MM.1S (cell line): Measurements from ENCODE around the gene SNX18.
"Not testable (repeated sequence)": the region's sequence is repeated elsewhere in the genome, so short reads cannot be mapped to it uniquely, and the experiment has no call there.

ENCODE experiments used
- DNase-seq: peaks from one replicate; pipeline ENCODE4 v3.0.0-alpha.2; 2015
- H2AFZ ChIP-seq: fragments of 300-600 bp; sonication (generic); 2 replicates; pipeline ENCODE4 v1.6.0; 2016; ENCODE audit warnings: antibody characterized with exemption, low read length
- H3F3A ChIP-seq: fragments of 300-600 bp; sonication (generic); 2 replicates; pipeline ENCODE4 v1.6.1; 2016; ENCODE audit warnings: mild to moderate bottlenecking, antibody characterized with exemption, low read length, moderate library complexity, mixed read lengths; ENCODE audit not compliant: insufficient read depth
- H3K27ac ChIP-seq: fragments of 300-600 bp; sonication (generic); 2 replicates; pipeline ENCODE4 v1.5.1; 2016; ENCODE audit warnings: mild to moderate bottlenecking, low read length
- H3K27me3 ChIP-seq: fragments of 300-600 bp; sonication (generic); replicated peaks from 2 replicates; pipeline ENCODE4 v1.6.0; 2016; ENCODE audit warnings: low read length; ENCODE audit not compliant: insufficient read depth
- H3K36me3 ChIP-seq: fragments of 300-600 bp; sonication (generic); replicated peaks from 2 replicates; pipeline ENCODE4 v1.6.1; 2016; ENCODE audit warnings: mild to moderate bottlenecking, low read length, mixed read lengths; ENCODE audit not compliant: insufficient read depth
- H3K4me1 ChIP-seq: fragments of 300-600 bp; sonication (generic); 2 replicates; pipeline ENCODE4 v1.6.1; 2016; ENCODE audit warnings: low read length, mixed read lengths
- H3K4me2 ChIP-seq: fragments of 300-600 bp; sonication (generic); 2 replicates; pipeline ENCODE4 v1.6.0; 2016; ENCODE audit warnings: low read depth, low read length
- H3K4me3 ChIP-seq: fragments of 300-600 bp; sonication (generic); 2 replicates; pipeline ENCODE4 v1.5.1; 2016; ENCODE audit warnings: low read length, mixed read lengths
- H3K79me2 ChIP-seq: fragments of 300-600 bp; sonication (generic); 2 replicates; pipeline ENCODE4 v1.6.1; 2016; ENCODE audit warnings: mixed run types, low read length, mixed read lengths
- H3K9ac ChIP-seq: fragments of 300-600 bp; sonication (generic); 2 replicates; pipeline ENCODE4 v1.6.1; 2016; ENCODE audit warnings: low read length, mixed read lengths
- H3K9me2 ChIP-seq: fragments of 300-600 bp; sonication (generic); replicated peaks from 2 replicates; pipeline ENCODE4 v1.6.1; 2016; ENCODE audit warnings: mild to moderate bottlenecking, low read length, mixed read lengths; ENCODE audit not compliant: insufficient read depth
- H3K9me3 ChIP-seq: fragments of 300-600 bp; sonication (generic); replicated peaks from 2 replicates; pipeline ENCODE4 v1.6.1; 2016; ENCODE audit warnings: mild to moderate bottlenecking, low read length, mixed read lengths; ENCODE audit not compliant: insufficient read depth
- H4K20me1 ChIP-seq: fragments of 300-600 bp; sonication (generic); 2 replicates; pipeline ENCODE4 v1.6.1; 2016; ENCODE audit warnings: mild to moderate bottlenecking, low read length, moderate library complexity, mixed read lengths; ENCODE audit not compliant: insufficient read depth
- CTCF ChIP-seq: fragments of 300-600 bp; sonication (generic); IDR thresholded peaks from 2 replicates; pipeline ENCODE4 v1.5.1; 2016; ENCODE audit warnings: antibody characterized with exemption, low read length, mixed read lengths
- EZH2 ChIP-seq: fragments of 300-600 bp; sonication (generic); optimal IDR thresholded peaks from 2 replicates; pipeline ENCODE3; 2017; ENCODE audit warnings: low read depth, mild to moderate bottlenecking, antibody characterized with exemption, low read length, mixed read lengths
- EZH2phosphoT487 ChIP-seq: fragments of 300-600 bp; sonication (generic); IDR thresholded peaks from 2 replicates; pipeline ENCODE4 v1.6.1; 2018; ENCODE audit warnings: antibody characterized with exemption, low read length

Gene SNX18

GRCh38 chr5:54477941-54478478, 39.5 kb upstream of the SNX18 start:
- Histone ChIP-seq H3K9me3 (no peaks in the 10 kb centered on the region), H3K4me2 (no peak overlapping the region), H3K27me3 (no peaks in the 10 kb centered on the region), H3K9ac (no peak overlapping the region), H4K20me1 (no peaks in the 10 kb centered on the region), H3F3A (no peaks in the 10 kb centered on the region), H3K4me1 (no peaks in the 10 kb centered on the region), H3K4me3 (no peak overlapping the region), H3K9me2 (no peaks in the 10 kb centered on the region), H3K36me3 (no peaks in the 10 kb centered on the region), H3K79me2 (no peaks in the 10 kb centered on the region), H2AFZ (no peak overlapping the region), H3K27ac (no peak overlapping the region)
- DNase-seq, result no peak
- TF ChIP-seq CTCF (no peak), EZH2phosphoT487 (no peak), EZH2 (no peak)

- no peak for TF ChIP-seq EZH2phosphoT487
- no peak for TF ChIP-seq EZH2
- no peak for TF ChIP-seq CTCF
- no peaks in the 10 kb centered on the region for H3K79me2 ChIP-seq
- no peak overlapping the region for H3K9ac ChIP-seq
- no peak overlapping the region for H3K27ac ChIP-seq
- H4K20me1 ChIP-seq, result no peaks in the 10 kb centered on the region
- no peak overlapping the region for H3K4me3 ChIP-seq
- no peaks in the 10 kb centered on the region for H3K9me2 ChIP-seq
- DNase-seq, result no peak
- H3F3A ChIP-seq, result no peaks in the 10 kb centered on the region
- H3K36me3 ChIP-seq, result no peaks in the 10 kb centered on the region
- H3K4me2 ChIP-seq, result no peak overlapping the region
- no peaks in the 10 kb centered on the region for H3K27me3 ChIP-seq
- no peaks in the 10 kb centered on the region for H3K9me3 ChIP-seq
- H2AFZ ChIP-seq, result no peak overlapping the region
- H3K4me1 ChIP-seq, result no peaks in the 10 kb centered on the region
Measured at GRCh38 chr5:54480296-54480695, 37.3 kb upstream of the SNX18 start.

GRCh38 chr5:54484219-54484894, 33.2 kb upstream of the SNX18 start:
- no peak for DNase-seq
- H3K4me2 ChIP-seq, result no peak overlapping the region
- no peaks in the 10 kb centered on the region for H4K20me1 ChIP-seq
- no peak overlapping the region for H3K9ac ChIP-seq
- no peaks in the 10 kb centered on the region for H3K9me3 ChIP-seq
- TF ChIP-seq EZH2 (no peak), CTCF (no peak), EZH2phosphoT487 (no peak)
- no peaks in the 10 kb centered on the region for H3K9me2 ChIP-seq
- no peaks in the 10 kb centered on the region for H3K27me3 ChIP-seq
- H3F3A ChIP-seq, result no peaks in the 10 kb centered on the region
- H3K36me3 ChIP-seq, result no peaks in the 10 kb centered on the region
- no peaks in the 10 kb centered on the region for H3K4me1 ChIP-seq
- no peak overlapping the region for H2AFZ ChIP-seq
- no peak overlapping the region for H3K27ac ChIP-seq
- no peak overlapping the region for H3K4me3 ChIP-seq
- no peaks in the 10 kb centered on the region for H3K79me2 ChIP-seq

- H3K9me3 ChIP-seq, H3K9ac ChIP-seq, H3K36me3 ChIP-seq, H3K9me2 ChIP-seq, H4K20me1 ChIP-seq, H3K79me2 ChIP-seq, H3K4me2 ChIP-seq, H3K27me3 ChIP-seq, H2AFZ ChIP-seq, H3K4me1 ChIP-seq, H3F3A ChIP-seq, H3K4me3 ChIP-seq, DNase-seq, H3K27ac ChIP-seq: not testable (repeated sequence)
Measured at GRCh38 chr5:54485659-54486058, 31.9 kb upstream of the SNX18 start.

GRCh38 chr5:54489648-54489979, 27.9 kb upstream of the SNX18 start:
- H3K4me3 ChIP-seq, DNase-seq, H3K4me2 ChIP-seq, H3K9ac ChIP-seq, H4K20me1 ChIP-seq, H3K36me3 ChIP-seq, H3K9me3 ChIP-seq, H3F3A ChIP-seq, H3K27ac ChIP-seq, H3K9me2 ChIP-seq, H2AFZ ChIP-seq, H3K79me2 ChIP-seq, H3K27me3 ChIP-seq: not testable (repeated sequence)
- peaks cover 12% of the 10 kb centered on the region for H3K4me1 ChIP-seq
